Neuronal stem cell (in vitro differentiated cells): ENCODE data around the gene WNT6. TPM values are rescaled to one million over a fixed set of nuclear protein-coding genes. Genes with fewer than 3 reads are reported as not detected.

ENCODE experiments used
- DNase-seq: peaks from one replicate; pipeline ENCODE4 v3.0.0-alpha.2; 2013; ENCODE audit warnings: low spot score
- H2AFZ ChIP-seq: one replicate; pipeline ENCODE4 v1.6.1; 2013; ENCODE audit warnings: mild to moderate bottlenecking, low read length, inconsistent platforms
- H2AK5ac ChIP-seq: 2 replicates; pipeline ENCODE4 v1.6.1; 2013; ENCODE audit warnings: low read depth, mild to moderate bottlenecking, inconsistent platforms, low read length, moderate library complexity, mixed read lengths
- H2BK120ac ChIP-seq: 2 replicates; pipeline ENCODE4 v1.6.1; 2013; ENCODE audit warnings: low read depth, mild to moderate bottlenecking, inconsistent platforms, low read length, moderate library complexity, mixed read lengths
- H2BK12ac ChIP-seq: one replicate; pipeline ENCODE4 v1.6.1; 2013; ENCODE audit warnings: low read length, inconsistent platforms
- H2BK15ac ChIP-seq: 2 replicates; pipeline ENCODE4 v1.6.1; 2013; ENCODE audit warnings: mild to moderate bottlenecking, low read length, inconsistent platforms, mixed read lengths
- H2BK5ac ChIP-seq: one replicate; pipeline ENCODE4 v1.6.1; 2013; ENCODE audit warnings: inconsistent platforms, mild to moderate bottlenecking, low read length, moderate library complexity
- H3K14ac ChIP-seq: one replicate; pipeline ENCODE4 v1.6.1; 2013; ENCODE audit warnings: low read length, inconsistent platforms
- H3K18ac ChIP-seq: 2 replicates; pipeline ENCODE4 v1.6.1; 2013; ENCODE audit warnings: low read length, inconsistent platforms
- H3K23ac ChIP-seq: 2 replicates; pipeline ENCODE4 v1.6.1; 2013; ENCODE audit warnings: low read depth, mild to moderate bottlenecking, mixed read lengths, low read length, inconsistent platforms; ENCODE audit not compliant: poor library complexity
- H3K27ac ChIP-seq: replicated peaks from 3 replicates; pipeline ENCODE4 v1.5.1; 2013; ENCODE audit warnings: low read length, inconsistent platforms
- H3K27me3 ChIP-seq, 3 experiments: 2 replicates each; pipeline ENCODE4 v1.6.1; 2013; ENCODE audit warnings: low read length in 3 of 3, mild to moderate bottlenecking in 2 of 3, inconsistent platforms in 1 of 3, low read depth in 1 of 3, mixed read lengths in 1 of 3, moderate library complexity in 1 of 3; ENCODE audit not compliant: control insufficient read depth in 3 of 3, insufficient read depth in 3 of 3
- H3K36me3 ChIP-seq, 2 donors: replicated peaks in 1 of 2; 2 replicates each; pipeline ENCODE4 v1.6.1; 2013; ENCODE audit warnings: low read length in 2 of 2; ENCODE audit not compliant: control insufficient read depth in 2 of 2, insufficient read depth in 2 of 2
- H3K4ac ChIP-seq: 2 replicates; pipeline ENCODE4 v1.6.1; 2013; ENCODE audit warnings: inconsistent platforms, mild to moderate bottlenecking, low read length, moderate library complexity
- H3K4me1 ChIP-seq, 2 donors: 1 replicate in 1 of 2; 2 replicates in 1 of 2; pipeline ENCODE4 v1.6.1; 2013; ENCODE audit warnings: low read length in 2 of 2, low read depth in 1 of 2; ENCODE audit not compliant: control insufficient read depth in 2 of 2, insufficient read depth in 1 of 2
- H3K4me2 ChIP-seq: one replicate; pipeline ENCODE4 v1.6.1; 2013; ENCODE audit warnings: mild to moderate bottlenecking, low read length, inconsistent platforms; ENCODE audit not compliant: insufficient read depth, poor library complexity, severe bottlenecking
- H3K4me3 ChIP-seq, 2 donors: 2 replicates each; pipeline ENCODE4 v1.5.1; 2013; ENCODE audit warnings: low read length in 2 of 2, mild to moderate bottlenecking in 2 of 2, inconsistent platforms in 1 of 2, moderate library complexity in 1 of 2
- H3K79me1 ChIP-seq: one replicate; pipeline ENCODE4 v1.6.1; 2013; ENCODE audit warnings: low read depth, mild to moderate bottlenecking, inconsistent platforms, low read length, moderate library complexity
- H3K9ac ChIP-seq: one replicate; pipeline ENCODE4 v1.6.1; 2013; ENCODE audit warnings: mild to moderate bottlenecking, low read depth, low read length, inconsistent platforms; ENCODE audit not compliant: poor library complexity
- H3K9me3 ChIP-seq, 2 donors: replicated peaks in 1 of 2; 2 replicates each; pipeline versions ENCODE3 to v1.6.1; 2013; ENCODE audit warnings: low read length in 2 of 2, mild to moderate bottlenecking in 2 of 2, inconsistent platforms in 1 of 2, low read depth in 1 of 2, mixed read lengths in 1 of 2, moderate library complexity in 1 of 2; ENCODE audit not compliant: control insufficient read depth in 2 of 2, insufficient read depth in 1 of 2
- H4K8ac ChIP-seq: one replicate; pipeline ENCODE4 v1.6.1; 2013; ENCODE audit warnings: low read depth, mild to moderate bottlenecking, inconsistent platforms, low read length, moderate library complexity
- H4K91ac ChIP-seq: one replicate; pipeline ENCODE4 v1.6.1; 2013; ENCODE audit warnings: low read length, low read depth, mild to moderate bottlenecking, inconsistent platforms; ENCODE audit not compliant: poor library complexity
- WGBS, 2 donors: extraction: QIAGEN DNeasy Blood & Tissue Kit; methylation state at CpG; one replicate each; pipeline ENCODE4 v1.1.7; 2013; ENCODE audit warnings: missing lambda C conversion rate in 2 of 2, mixed read lengths in 1 of 2; ENCODE audit not compliant: insufficient read length in 2 of 2, insufficient replicate concordance in 1 of 2; ENCODE audit errors: extremely low coverage in 2 of 2; 5-methylcytosine and 5-hydroxymethylcytosine counted together
- polyA plus RNA-seq, 2 experiments: library from polyadenylated mRNA; stranded (reverse); fragments of 200-250 nt; gene quantifications; one replicate each; pipeline ENCODE4 v1.2.3, GENCODE V29; 2013

Gene WNT6
- polyA plus RNA-seq (2013, experiment 1 of 2), result not detected
- 0.03 TPM for polyA plus RNA-seq (2013, experiment 2 of 2)

GRCh38 chr2:218859556-218859987 is at the start of gene WNT6:
WNT6 (plus strand) TSS chr2:218859805; CDS start chr2:218860038, 233 bp downstream.
- H3K4me3 ChIP-seq, result peak within 1 kb of the TSS; percentile 17 to 68
- no CpG with 5 or more reads among the region's 64 CpGs for WGBS, 2 donors

GRCh38 chr2:218810256-218810655 is 49.3 kb upstream of the WNT6 start:
- no peak overlapping the region for H2BK120ac ChIP-seq
- WGBS, 2 donors, result no CpG with 5 or more reads among the region's 2 CpGs
- H3K18ac ChIP-seq, result no peak overlapping the region

More at GRCh38 chr2:218859556-218859987, at the start of gene WNT6:
- H2BK15ac ChIP-seq, result peak within 1 kb of the TSS; percentile 45
- peak within 1 kb of the TSS; percentile 88 for H3K4me2 ChIP-seq
- H3K79me1 ChIP-seq, result no peaks in the 10 kb centered on the region
- H4K91ac ChIP-seq, result no peak within 1 kb of the TSS
- H2BK5ac ChIP-seq, result no peak within 1 kb of the TSS
- H3K4me1 ChIP-seq, result peaks cover 8 to 12% of the 10 kb centered on the region in 2 donors
- no peak within 1 kb of the TSS for H3K23ac ChIP-seq
- H3K27ac ChIP-seq, result no peak within 1 kb of the TSS
- no peak for DNase-seq
- H3K9ac ChIP-seq, result peak within 1 kb of the TSS; percentile 80
- no peak within 1 kb of the TSS for H2BK120ac ChIP-seq
- no peaks in the 10 kb centered on the region for H3K9me3 ChIP-seq
- H2AFZ ChIP-seq, result peak within 1 kb of the TSS; percentile 74
- H2AK5ac ChIP-seq, result peak within 1 kb of the TSS; percentile 68
- H4K8ac ChIP-seq, result no peak within 1 kb of the TSS
- peaks cover 41 to 90% (median 80%) of the 10 kb centered on the region in 3 experiments for H3K27me3 ChIP-seq
- no peaks in the 10 kb centered on the region for H3K36me3 ChIP-seq
- H3K14ac ChIP-seq, result peak within 1 kb of the TSS; percentile 90
- H3K18ac ChIP-seq, result peak within 1 kb of the TSS; percentile 94
- no peak within 1 kb of the TSS for H3K4ac ChIP-seq
- peak within 1 kb of the TSS; percentile 69 for H2BK12ac ChIP-seq

GRCh38 chr2:218811382-218811781 is 48.2 kb upstream of the WNT6 start:
- Histone ChIP-seq H4K8ac (no peak overlapping the region), H3K4ac (no peak overlapping the region), H3K18ac (peak overlapping the region; percentile 88), H2BK15ac (no peak overlapping the region), H3K9me3 (no peaks in the 10 kb centered on the region), H3K9ac (no peak overlapping the region), H3K79me1 (no peaks in the 10 kb centered on the region), H2AFZ (no peak overlapping the region), H3K4me1 (no peaks in the 10 kb centered on the region), H3K27ac (no peak overlapping the region), H3K23ac (no peak overlapping the region), H3K4me2 (no peak overlapping the region), H3K4me3 (no peak overlapping the region), H2BK5ac (no peak overlapping the region), H4K91ac (no peak overlapping the region), H3K14ac (no peak overlapping the region), H2AK5ac (no peak overlapping the region), H2BK120ac (no peak overlapping the region), H3K36me3 (no peaks in the 10 kb centered on the region), H3K27me3 (peaks cover 0 to 2% (median 0%) of the 10 kb centered on the region in 3 experiments), H2BK12ac (no peak overlapping the region)
- WGBS, 2 donors, result no CpG with 5 or more reads among the region's 4 CpGs
- DNase-seq, result no peak

More at GRCh38 chr2:218810256-218810655, 49.3 kb upstream of the WNT6 start:
- no peaks in the 10 kb centered on the region for H3K9me3 ChIP-seq
- H2AK5ac ChIP-seq, result no peak overlapping the region
- H3K4me3 ChIP-seq, result no peak overlapping the region
- H2AFZ ChIP-seq, result no peak overlapping the region
- no peaks in the 10 kb centered on the region for H3K27me3 ChIP-seq
- H3K36me3 ChIP-seq, result no peaks in the 10 kb centered on the region
- H3K9ac ChIP-seq, result no peak overlapping the region
- H3K4me2 ChIP-seq, result no peak overlapping the region
- no peak overlapping the region for H3K23ac ChIP-seq
- H2BK5ac ChIP-seq, result no peak overlapping the region
- H3K4ac ChIP-seq, result no peak overlapping the region
- no peak overlapping the region for H4K91ac ChIP-seq
- no peak overlapping the region for H3K14ac ChIP-seq
- H3K4me1 ChIP-seq, result peaks cover 3 to 4% of the 10 kb centered on the region in 2 donors
- no peak overlapping the region for H2BK12ac ChIP-seq
- no peaks in the 10 kb centered on the region for H3K79me1 ChIP-seq
- no peak overlapping the region for H2BK15ac ChIP-seq
- DNase-seq, result no peak
- no peak overlapping the region for H4K8ac ChIP-seq
- H3K27ac ChIP-seq, result no peak overlapping the region

GRCh38 chr2:218812096-218812815 is 47.3 kb upstream of the WNT6 start:
- Histone ChIP-seq H3K27me3 (peaks cover 0 to 2% (median 0%) of the 10 kb centered on the region in 3 experiments), H4K91ac (no peak overlapping the region), H2AK5ac (no peak overlapping the region), H3K18ac (no peak overlapping the region), H3K4me3 (no peak overlapping the region), H3K4me2 (no peak overlapping the region), H3K4me1 (no peaks in the 10 kb centered on the region), H2AFZ (no peak overlapping the region), H3K79me1 (no peaks in the 10 kb centered on the region), H3K9me3 (no peaks in the 10 kb centered on the region), H3K4ac (no peak overlapping the region), H2BK12ac (no peak overlapping the region), H3K9ac (no peak overlapping the region), H2BK15ac (no peak overlapping the region), H3K27ac (no peak overlapping the region), H2BK5ac (no peak overlapping the region), H4K8ac (no peak overlapping the region), H2BK120ac (no peak overlapping the region), H3K36me3 (no peaks in the 10 kb centered on the region), H3K23ac (peak overlapping the region; percentile 37), H3K14ac (no peak overlapping the region)
- WGBS, 2 donors, result no CpG with 5 or more reads among the region's 21 CpGs
- DNase-seq, result no peak
